Urothelium cell line (cell line): ENCODE results near the gene GUCY2D.

Experiments
- DNase-seq: peaks from one replicate; pipeline ENCODE4 v3.0.0; 2011; ENCODE audit warnings: low spot score, mixed read lengths
- FAIRE-seq: peaks from 2 replicates; lab custom pipeline; 2011; peaks lifted over from hg19 to GRCh38; lab: Jason Lieb, UNC

The GUCY2D gene

DNA sequence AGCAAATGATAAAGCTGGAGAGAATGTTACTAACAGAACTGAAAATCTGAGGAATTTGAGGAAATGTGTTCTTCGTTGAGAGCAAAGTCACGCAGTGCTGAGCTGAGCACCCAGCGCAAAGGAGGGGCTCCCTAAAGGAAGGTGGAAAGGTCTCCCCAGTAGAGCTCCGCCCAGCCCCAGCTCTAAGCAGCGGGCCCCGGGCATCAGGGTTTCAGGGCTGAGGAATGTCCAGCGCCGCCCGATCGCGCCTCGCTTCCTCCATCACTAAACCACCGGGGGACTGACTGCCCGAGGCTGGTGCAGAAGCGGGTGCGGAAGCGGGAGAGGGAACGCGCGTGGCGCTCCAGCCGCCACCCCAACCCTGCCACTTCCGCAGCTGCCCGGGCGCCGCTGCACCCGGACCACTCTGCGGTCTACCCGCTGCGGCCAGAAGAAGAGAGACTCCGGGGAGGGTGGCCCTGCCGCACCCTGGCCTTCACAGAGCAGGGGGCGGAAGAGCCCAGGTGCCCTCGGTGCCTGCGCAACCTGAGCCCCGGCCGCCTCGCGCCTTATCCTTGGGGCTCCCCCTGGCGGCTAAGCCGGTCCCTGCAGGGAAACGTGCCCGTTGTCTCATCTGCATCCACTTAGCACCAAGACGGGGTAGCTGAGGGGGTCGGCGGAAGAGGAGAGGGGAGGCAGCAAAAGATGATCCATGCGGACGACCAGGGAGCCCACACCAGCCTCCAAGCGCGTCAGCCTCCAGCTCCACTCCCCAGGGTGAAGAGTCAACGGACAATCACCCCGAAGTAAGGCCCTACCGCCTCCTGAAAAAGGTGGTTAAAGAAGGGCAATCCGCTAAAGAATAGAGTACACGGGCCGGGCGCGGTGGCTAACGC, 12.4 kb upstream of the GUCY2D start:
- FAIRE-seq (no peak), DNase-seq (peak; percentile 77)

DNA sequence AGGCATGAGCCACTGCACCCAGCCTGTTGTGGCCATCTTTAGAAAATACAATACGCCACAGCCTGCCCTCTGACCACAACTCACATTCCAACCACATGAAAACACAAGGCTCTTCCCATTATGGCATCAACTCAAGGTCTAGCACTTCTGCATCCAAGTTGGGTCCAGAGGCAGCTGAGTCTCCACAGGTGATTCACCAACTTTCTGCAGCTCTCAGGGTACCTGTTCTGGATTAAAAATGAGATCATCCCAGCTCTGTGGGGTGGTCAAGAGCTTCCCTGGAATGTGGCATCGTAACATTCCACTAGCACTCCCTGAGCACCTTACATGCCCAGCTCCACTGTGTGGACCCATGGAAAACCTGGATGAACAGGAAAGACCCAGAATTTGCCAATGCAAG, 9.9 kb upstream of the GUCY2D start:
- peak; percentile 54 for DNase-seq
- FAIRE-seq: no peak

DNA sequence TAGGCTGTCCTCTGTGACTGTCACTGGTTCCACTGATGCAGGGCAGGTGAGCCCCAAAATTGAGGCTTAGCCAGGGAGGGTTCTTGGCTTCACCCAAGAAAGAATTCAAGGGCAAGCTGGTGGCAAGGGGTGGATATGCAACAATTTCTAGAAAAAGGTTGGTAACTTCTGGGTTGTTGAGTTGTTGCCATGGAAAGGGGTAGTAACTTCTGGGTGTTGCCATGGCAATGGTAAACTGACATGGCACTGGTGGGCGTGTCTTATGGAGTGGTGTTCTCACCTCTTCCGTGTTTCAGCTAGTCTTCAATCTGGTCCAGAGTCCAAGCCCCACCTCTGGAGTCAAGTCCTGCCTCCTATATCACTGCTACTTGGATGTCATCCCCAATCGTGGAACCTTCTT, 9.5 kb upstream of the GUCY2D start:
- DNase-seq (no peak), FAIRE-seq (no peak)

DNA sequence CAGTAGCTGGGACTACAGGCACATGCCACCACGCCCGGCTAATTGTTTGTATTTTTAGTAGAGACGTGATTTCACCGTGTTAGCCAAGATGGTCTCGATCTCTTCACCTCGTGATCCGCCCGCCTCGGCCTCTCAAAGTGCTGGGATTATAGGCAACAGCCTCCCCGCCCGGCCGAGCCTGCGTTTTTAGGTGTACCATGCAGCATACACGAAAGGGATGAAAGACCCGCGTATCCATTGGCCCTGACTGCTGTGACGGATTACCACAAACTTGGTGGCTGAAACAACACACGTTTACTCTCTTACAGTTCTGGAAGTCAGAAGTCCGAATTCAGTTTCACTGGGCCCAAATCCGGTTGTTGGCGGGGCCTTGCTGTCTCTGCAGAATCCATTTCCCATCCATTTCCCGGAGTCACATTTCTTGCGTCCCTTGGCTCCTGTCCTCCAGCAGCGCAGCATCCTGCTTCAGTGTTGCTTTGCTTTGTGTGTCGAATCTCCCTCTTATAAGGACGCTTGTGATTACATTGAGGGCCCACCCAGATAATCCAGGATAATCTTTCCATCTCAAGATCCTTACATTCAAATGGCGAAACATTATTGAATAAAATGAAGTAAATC, 8.3 kb upstream of the GUCY2D start:
- FAIRE-seq: no peak
- DNase-seq: no peak

DNA sequence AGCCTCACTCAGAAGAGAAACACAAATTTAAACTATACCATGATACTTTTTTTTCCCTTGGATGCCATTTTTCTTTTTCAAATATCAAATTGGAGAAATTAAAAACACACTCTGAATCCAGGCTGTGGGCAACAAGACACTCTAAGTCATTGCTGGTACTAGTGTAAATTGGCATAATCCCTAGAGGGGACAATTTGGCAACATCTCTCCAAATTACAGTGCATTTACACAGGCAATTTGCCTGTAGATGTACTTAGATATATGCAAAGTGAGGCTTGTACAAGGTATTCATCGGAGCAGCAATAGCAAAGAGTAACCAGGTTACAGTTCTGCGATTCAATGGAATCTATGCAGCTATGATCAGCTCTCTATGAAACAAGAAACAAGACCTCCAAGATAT, 6.7 kb upstream of the GUCY2D start:
- DNase-seq (no peak), FAIRE-seq (no peak)

DNA sequence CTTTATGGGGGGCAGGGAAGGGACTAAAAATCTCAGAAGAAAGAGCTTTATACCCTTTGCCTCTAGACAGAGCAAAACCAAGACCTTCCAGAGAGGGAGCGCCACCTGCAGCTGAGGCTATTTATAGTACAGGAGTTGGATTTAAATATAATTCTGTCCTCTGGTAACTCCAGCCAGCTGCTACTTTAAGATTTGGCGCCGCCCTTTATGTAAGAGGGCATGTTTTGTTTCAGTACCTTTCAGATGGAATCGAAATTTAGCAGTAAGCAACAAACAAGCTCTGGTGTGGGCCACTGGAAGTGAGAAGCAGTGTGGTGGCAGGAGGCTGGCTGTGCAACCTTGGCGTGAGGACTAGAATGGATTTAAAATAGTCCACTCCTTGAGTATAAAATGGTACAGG, 5.2 kb upstream of the GUCY2D start:
- FAIRE-seq (no peak), DNase-seq (peak; percentile 35)

DNA sequence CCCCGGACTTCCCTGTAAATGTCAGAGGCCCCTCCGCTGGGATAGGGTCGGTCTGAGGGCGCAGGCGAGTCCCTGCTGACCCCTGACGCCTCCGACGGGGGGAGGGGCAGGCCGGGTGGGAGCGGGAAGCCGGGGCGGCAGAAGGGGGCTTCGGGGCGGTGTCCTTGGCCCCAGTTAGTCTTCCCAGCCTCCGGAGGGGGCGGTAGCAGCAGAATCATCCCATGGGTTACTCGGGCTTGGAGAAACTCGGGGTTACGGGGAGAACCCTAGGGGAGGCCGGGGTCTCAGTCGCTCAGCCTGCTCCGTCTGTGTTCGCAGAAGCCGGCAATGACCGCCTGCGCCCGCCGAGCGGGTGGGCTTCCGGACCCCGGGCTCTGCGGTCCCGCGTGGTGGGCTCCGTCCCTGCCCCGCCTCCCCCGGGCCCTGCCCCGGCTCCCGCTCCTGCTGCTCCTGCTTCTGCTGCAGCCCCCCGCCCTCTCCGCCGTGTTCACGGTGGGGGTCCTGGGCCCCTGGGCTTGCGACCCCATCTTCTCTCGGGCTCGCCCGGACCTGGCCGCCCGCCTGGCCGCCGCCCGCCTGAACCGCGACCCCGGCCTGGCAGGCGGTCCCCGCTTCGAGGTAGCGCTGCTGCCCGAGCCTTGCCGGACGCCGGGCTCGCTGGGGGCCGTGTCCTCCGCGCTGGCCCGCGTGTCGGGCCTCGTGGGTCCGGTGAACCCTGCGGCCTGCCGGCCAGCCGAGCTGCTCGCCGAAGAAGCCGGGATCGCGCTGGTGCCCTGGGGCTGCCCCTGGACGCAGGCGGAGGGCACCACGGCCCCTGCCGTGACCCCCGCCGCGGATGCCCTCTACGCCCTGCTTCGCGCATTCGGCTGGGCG, 542 bp downstream of the GUCY2D start:
- DNase-seq (no peak), FAIRE-seq (no peak)

DNA sequence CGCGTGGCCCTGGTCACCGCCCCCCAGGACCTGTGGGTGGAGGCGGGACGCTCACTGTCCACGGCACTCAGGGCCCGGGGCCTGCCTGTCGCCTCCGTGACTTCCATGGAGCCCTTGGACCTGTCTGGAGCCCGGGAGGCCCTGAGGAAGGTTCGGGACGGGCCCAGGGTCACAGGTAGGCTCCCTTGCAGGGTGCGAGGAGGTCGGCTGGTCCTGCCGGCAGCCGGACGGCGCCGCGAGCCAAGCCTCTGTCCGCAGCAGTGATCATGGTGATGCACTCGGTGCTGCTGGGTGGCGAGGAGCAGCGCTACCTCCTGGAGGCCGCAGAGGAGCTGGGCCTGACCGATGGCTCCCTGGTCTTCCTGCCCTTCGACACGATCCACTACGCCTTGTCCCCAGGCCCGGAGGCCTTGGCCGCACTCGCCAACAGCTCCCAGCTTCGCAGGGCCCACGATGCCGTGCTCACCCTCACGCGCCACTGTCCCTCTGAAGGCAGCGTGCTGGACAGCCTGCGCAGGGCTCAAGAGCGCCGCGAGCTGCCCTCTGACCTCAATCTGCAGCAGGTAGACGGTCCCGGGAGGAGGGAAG, 1.3 kb downstream of the GUCY2D start:
- no peak for FAIRE-seq
- no peak for DNase-seq

DNA sequence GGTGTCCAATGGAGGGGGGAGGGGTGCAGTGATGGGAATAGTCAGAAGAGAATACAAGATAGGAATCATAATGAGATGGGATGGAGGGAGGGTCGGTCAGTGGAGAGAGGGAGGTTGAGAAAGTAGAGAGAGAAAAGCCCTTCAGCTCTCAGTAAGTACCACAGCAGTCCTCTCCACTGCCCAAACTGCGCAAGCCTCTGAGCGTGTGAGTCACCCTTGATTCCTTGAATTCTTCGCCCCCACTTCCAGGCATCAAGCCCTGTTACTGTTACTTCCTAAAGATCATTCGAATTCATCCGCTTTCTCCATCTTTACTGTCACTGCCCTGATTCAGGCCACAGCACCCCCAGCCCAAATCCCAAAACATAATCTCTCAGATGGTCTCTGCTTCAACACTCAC, 2.5 kb downstream of the GUCY2D start:
- peak; percentile 65 for DNase-seq
- FAIRE-seq: peak; percentile 78

DNA sequence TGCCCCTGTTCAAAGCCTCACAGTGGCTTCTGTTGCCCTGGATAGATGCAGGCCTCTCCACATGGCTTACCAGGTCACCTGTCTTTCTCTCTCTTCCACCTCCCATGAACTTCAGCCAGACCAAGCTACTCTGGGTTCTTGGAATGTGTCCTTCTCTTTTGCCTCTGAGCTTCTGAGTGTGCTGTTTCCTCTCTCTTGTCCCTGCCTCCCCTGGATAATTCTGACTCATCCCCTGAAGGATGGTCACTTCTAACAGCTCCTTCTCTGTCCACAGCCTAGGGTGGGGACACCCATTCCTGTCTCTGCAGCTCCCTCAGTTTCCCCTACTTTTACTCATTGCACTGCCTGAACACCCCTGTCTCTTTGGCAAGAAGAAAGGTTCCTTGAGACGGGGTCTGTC, 2.9 kb downstream of the GUCY2D start:
- DNase-seq (peak; percentile 48), FAIRE-seq (no peak)

DNA sequence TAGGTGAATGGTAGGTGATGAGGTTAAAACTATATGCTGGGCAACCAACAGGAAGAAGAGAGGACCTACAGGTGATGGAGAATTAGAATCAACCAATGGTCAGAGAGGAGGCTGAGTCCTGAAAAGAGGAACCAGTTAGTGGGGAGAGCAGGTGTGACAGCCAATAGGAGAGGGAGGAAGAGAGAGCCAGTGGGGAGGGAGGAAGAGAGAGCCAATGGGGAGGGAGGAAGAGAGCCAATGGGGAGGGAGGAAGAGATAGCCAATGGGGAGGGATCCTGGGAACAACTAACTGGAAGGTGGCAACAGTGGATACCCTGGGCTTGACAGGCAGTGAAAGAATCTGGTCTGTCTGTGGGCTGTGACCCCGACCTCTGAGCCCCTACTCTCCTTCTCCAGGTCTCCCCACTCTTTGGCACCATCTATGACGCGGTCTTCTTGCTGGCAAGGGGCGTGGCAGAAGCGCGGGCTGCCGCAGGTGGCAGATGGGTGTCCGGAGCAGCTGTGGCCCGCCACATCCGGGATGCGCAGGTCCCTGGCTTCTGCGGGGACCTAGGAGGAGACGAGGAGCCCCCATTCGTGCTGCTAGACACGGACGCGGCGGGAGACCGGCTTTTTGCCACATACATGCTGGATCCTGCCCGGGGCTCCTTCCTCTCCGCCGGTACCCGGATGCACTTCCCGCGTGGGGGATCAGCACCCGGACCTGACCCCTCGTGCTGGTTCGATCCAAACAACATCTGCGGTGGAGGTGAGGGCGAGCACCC, 3.7 kb downstream of the GUCY2D start:
- DNase-seq (no peak), FAIRE-seq (no peak)

DNA sequence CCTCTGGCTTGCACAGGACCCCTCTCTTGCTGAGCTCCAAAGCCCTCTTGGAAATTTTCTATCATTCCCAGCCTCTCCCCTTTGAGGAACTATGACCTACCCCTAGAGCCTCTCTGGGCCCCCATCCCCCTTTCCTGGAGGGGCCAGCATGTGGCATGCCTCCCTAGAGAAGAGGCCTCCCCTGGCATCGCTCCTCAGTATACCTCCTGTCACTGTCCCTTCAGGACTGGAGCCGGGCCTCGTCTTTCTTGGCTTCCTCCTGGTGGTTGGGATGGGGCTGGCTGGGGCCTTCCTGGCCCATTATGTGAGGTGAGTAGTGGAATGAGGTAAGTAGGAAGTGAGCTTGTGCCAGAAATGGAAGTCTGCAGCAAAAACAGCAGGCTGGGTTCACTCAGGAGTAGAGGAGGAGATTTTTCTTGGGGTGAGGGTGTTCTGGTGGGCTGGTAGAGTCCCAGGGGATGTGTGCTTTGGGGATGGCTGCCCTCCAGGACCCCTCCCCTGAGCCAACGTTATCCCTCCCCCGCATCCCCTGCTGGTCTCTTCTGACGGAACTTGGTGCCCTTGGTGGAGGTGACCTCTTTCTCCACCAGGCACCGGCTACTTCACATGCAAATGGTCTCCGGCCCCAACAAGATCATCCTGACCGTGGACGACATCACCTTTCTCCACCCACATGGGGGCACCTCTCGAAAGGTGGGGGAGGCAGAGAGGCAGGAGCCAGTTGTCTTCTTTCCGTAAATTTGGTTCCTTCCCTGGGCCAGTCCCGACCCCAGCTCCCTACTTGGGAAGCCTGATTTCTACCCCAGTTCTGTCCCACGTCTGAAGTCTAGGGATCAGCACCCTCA, 4.6 kb downstream of the GUCY2D start:
- no peak for FAIRE-seq
- DNase-seq: no peak

DNA sequence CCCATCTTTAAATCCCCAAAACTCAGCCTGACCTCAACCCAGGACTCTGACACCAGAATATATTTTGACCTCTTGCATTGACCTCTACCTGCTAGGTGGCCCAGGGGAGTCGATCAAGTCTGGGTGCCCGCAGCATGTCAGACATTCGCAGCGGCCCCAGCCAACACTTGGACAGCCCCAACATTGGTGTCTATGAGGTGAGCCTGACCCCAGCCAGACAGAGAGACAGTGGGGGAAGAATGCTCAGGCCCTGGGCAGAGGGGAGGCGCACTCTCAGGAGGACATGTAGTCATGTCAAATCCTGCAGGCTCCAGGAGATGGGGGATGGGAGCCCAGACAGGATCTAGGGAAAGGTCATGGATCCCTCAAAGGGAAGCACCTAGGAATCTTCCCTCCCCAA, 5.4 kb downstream of the GUCY2D start:
- FAIRE-seq: no peak
- DNase-seq: no peak

DNA sequence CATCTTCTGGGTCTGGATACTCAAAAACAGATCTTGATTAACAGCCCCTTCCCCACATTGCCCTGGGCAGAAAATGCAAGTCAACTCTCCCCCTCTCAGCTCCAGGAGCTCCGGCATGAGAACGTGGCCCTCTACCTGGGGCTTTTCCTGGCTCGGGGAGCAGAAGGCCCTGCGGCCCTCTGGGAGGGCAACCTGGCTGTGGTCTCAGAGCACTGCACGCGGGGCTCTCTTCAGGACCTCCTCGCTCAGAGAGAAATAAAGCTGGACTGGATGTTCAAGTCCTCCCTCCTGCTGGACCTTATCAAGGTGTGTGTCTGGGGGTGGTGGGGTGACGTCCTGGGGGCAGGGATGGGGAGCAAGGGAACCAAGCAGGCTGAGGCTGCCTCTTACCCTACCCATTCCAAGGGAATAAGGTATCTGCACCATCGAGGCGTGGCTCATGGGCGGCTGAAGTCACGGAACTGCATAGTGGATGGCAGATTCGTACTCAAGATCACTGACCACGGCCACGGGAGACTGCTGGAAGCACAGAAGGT, 9.7 kb downstream of the GUCY2D start:
- no peak for DNase-seq
- FAIRE-seq: no peak

DNA sequence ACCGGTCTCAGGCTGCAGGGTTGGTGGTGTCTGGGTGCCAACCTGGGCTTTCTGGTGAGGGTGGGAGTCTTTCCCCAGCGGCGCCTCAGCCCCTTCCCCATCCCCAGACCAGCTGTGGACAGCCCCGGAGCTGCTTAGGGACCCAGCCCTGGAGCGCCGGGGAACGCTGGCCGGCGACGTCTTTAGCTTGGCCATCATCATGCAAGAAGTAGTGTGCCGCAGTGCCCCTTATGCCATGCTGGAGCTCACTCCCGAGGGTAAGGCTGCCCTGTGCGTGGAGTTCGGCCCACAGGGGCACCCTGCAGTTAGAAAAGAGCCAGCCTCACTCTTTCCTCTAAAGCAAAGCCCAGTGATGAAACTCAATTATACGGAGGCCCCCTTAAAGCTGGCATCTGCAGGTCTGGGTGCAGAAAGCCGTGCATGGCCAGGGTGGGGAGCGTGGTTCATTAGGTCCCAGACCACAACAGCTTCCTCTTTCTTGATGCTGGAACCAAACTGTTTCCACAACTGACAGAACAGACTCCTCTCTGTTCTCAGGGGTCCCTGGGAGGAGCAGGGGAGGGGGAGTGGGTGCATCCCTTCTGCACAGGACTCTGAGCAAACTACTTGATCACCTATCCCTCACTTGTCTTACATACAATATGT, 10.7 kb downstream of the GUCY2D start:
- DNase-seq (no peak), FAIRE-seq (no peak)

DNA sequence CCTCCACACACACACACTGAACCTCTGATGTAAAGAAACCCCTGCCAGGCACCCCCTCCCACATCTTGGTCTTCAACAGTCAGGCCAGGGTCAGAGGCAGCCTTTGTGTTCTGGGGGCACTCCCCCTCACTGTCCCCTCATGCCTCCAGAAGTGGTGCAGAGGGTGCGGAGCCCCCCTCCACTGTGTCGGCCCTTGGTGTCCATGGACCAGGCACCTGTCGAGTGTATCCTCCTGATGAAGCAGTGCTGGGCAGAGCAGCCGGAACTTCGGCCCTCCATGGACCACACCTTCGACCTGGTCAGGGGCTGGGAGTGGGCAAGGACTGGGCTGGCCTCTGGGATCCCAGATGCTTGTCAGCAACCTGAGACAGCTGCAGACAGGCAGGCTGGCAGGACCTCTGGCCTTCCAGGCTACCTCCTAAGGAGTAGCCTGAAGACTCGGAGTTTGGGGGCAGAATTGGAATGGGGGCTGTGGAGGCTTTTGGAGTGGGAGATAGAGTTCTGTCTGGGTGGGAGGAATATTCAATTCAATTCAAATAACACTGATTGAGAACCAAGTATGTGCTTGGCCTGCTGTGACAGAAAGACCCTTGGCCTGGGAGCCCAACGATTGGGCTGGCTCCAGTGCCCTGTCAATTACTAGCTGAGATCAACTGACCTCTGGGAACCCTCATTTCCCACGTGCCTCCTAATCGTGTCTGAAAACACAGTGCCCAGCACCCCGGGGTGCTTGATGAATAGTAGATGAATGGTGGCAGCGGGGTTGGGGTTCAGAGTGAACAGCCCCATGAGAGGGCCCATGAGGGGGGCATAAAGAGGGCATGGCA, 11.5 kb downstream of the GUCY2D start:
- FAIRE-seq (no peak), DNase-seq (no peak)

DNA sequence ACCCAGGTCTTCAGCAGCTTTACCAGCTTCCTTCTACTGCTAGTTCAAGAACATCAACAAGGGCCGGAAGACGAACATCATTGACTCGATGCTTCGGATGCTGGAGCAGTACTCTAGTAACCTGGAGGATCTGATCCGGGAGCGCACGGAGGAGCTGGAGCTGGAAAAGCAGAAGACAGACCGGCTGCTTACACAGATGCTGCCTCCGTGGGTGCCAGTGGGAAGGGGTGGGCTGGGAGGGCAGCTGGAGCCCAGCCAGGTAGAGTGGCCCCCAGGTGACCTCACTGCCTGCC, 12.1 kb downstream of the GUCY2D start:
- FAIRE-seq: no peak

More for the DNA sequence above, 12.1 kb downstream of the GUCY2D start:
- DNase-seq: no peak
